ENCODE measurements around the gene CERS5.

GRCh38 chr12:50102131-50102531, 65.0 kb downstream of the CERS5 start:
- TF ChIP-seq, protein P1, sequence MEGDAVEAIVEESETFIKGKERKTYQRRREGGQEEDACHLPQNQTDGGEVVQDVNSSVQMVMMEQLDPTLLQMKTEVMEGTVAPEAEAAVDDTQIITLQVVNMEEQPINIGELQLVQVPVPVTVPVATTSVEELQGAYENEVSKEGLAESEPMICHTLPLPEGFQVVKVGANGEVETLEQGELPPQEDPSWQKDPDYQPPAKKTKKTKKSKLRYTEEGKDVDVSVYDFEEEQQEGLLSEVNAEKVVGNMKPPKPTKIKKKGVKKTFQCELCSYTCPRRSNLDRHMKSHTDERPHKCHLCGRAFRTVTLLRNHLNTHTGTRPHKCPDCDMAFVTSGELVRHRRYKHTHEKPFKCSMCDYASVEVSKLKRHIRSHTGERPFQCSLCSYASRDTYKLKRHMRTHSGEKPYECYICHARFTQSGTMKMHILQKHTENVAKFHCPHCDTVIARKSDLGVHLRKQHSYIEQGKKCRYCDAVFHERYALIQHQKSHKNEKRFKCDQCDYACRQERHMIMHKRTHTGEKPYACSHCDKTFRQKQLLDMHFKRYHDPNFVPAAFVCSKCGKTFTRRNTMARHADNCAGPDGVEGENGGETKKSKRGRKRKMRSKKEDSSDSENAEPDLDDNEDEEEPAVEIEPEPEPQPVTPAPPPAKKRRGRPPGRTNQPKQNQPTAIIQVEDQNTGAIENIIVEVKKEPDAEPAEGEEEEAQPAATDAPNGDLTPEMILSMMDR (IDR thresholded peaks at IDR 0.05) = no peak
- TF ChIP-seq POLR2A (IDR thresholded peaks at IDR 0.05) (no peak), POLR2AphosphoS5 (IDR thresholded peaks at IDR 0.05) (no peak), EP300 (IDR thresholded peaks at IDR 0.05) (no peak)
